K562 treated with DMSO at 1 percent for 48 hours (cell line): ENCODE measurements around the gene UPF1. TPM values are rescaled to one million over a fixed set of nuclear protein-coding genes. Genes with fewer than 3 reads are reported as not detected.

Source experiments
- total RNA-seq: library from RNA; unstranded; fragments of 300-600 nt; gene quantifications from 2 replicates; pipeline ENCODE4 v1.2.3, GENCODE V29; 2022; ENCODE audit warnings: low replicate concordance; ENCODE audit errors: extremely low read depth

UPF1 gene
- 461 TPM in 1 of 2 replicates, not detected in the other for total RNA-seq

DNA sequence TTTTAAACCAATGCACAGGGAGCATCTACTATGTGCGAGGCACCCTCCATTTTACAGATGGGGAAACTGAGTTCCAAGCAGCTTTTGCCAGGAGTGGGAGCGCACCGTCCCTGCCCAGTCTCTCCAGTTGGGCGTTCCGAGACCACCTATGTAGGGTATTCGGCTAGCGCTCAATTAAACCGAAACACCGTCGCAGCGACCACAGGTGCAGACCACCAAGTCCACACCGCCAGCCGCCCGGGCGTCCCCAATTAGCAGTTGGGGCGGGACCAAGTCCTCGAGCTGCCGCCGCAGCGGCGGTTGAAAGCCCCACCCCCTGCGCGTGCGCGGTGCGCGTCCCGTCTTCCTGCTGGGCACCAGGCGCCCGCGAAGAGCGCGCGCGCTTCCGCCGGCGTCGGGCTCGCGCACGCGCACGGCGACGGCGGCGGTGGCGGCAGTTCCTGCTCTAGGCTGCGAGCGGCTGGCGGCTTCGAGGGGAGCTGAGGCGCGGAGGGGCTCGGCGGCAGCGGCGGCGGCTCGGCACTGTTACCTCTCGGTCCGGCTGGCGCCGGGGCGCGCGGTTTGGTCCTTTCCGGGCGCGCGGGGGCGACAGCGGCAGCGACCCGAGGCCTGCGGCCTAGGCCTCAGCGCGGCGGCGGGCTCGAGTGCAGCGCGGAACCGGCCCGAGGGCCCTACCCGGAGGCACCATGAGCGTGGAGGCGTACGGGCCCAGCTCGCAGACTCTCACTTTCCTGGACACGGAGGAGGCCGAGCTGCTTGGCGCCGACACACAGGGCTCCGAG lies at the start of gene UPF1:
Gene UPF1, plus strand, starts transcription at position 436 of the 782 bp plus-strand sequence. Its CDS starts 251 bp downstream, at position 687.

DNA sequence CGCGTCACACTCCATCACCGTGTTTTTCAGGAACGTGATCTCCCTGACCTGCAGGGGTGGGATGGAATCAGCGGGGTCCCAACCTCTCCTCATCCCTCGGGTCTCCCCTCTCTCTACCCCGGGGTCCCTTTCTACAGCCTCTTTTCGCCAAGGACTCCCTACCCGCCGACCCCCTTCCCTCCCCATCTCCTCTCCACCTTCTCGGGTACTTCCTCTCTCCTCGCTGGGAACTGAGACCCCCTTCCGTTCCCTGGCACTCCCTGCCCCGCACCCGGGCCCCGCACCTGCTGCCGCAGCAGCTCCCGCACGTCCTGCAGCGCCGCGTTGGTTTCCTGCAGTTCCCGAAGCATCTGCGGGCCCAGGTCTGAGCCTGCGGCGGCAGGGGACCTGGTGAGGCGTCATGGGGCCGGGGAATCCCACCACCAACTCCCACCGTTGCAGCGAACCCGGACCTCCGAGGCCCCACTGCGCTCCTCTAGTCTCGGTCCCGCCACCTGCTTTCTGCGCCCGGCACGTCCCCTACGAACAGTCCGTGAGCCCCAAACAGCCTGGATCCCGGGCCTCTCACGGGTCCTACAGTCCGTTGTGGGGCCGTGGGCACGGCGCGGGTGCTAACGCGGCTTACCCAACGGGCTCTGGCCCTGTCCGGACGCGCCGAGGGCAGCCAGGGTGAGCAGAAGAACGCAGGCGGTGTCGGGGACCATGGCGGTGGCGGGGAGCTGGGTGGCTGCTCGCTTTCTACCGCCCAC lies 41.0 kb upstream of the UPF1 start, which contains the start of gene COMP:
Gene COMP, minus strand, starts transcription at position 740 of the 749 bp plus-strand sequence. Its CDS starts 36 bp downstream, at position 704.

DNA sequence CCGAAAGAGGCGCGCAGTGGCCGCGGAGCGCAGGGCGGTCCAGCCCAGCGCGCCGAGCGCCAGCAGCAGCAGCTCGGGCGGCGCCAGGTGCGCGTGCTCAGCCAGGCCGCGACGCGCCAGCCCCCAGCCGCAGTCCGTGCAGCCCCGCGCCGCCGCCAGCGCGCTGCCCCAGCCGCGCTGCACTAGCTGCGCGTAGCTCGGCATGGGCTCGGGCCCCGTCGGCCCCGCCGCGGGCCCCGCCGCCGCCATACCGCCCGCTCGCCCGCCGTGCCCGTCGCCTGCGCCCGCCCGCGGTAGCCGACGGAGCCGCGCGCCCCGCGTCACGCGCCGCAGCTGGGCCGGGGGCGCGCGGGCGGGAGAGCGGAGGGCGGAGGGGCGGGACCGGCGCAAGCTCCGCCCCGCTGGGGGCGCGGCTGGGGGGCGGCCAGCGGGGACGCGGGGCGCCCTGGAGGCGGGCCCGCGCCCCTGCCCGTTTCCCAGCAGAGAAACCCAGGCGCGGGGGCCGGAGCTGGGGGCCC lies 64.1 kb downstream of the UPF1 start, which contains the start of gene CERS1:
Gene CERS1, minus strand, starts transcription at position 335 of the 518 bp plus-strand sequence. Its CDS starts 86 bp downstream, at position 249.

Other genes starting within 250 kb of the UPF1 start
- gene REX1BD, start 243.2 kb upstream of the UPF1 start, total RNA-seq, result not detected in 2 replicates
- not detected in 2 replicates for gene CRLF1, start 225.2 kb upstream of the UPF1 start, total RNA-seq
- gene TMEM59L, start 219.1 kb upstream of the UPF1 start, total RNA-seq, result not detected in 2 replicates
- gene KLHL26, start 194.9 kb upstream of the UPF1 start, total RNA-seq, result not detected in 2 replicates
- not detected in 2 replicates for gene CRTC1, start 148.3 kb upstream of the UPF1 start, total RNA-seq
- not detected in 2 replicates for gene COMP, start 40.7 kb upstream of the UPF1 start, total RNA-seq
- gene CERS1, start 64.2 kb downstream of the UPF1 start, total RNA-seq, result not detected in 2 replicates
- gene COPE, start 87.4 kb downstream of the UPF1 start, total RNA-seq, result 699 TPM in 1 of 2 replicates, not detected in the other
- not detected in 2 replicates for gene DDX49, start 87.8 kb downstream of the UPF1 start, total RNA-seq
- gene HOMER3, start 109.3 kb downstream of the UPF1 start, total RNA-seq, result not detected in 2 replicates
- gene SUGP2, start 201.6 kb downstream of the UPF1 start, total RNA-seq, result not detected in 2 replicates
- not detected in 2 replicates for gene ARMC6, start 201.6 kb downstream of the UPF1 start, total RNA-seq
- gene SLC25A42, start 232.0 kb downstream of the UPF1 start, total RNA-seq, result not detected in 2 replicates